Cardiac fibroblast (primary cell): ENCODE results near the gene GALNS.

Source experiments
- DNase-seq, 2 donors: peaks; one replicate each; pipeline versions ENCODE4 v3.0.0 to v3.0.0-alpha.2; 2010; ENCODE audit warnings: low read depth in 2 of 2
- H3K4me3 ChIP-seq, 2 donors: replicated peaks in 1 of 2; 1 replicate in 1 of 2; 2 replicates in 1 of 2; pipeline ENCODE4 v1.5.1; 2011; ENCODE audit warnings: low read depth in 2 of 2, low read length in 2 of 2, mild to moderate bottlenecking in 2 of 2, moderate library complexity in 1 of 2
- CTCF ChIP-seq: IDR thresholded peaks from one replicate; pipeline ENCODE4 v1.5.1; 2011; ENCODE audit warnings: low read depth, mild to moderate bottlenecking, low read length, inconsistent platforms

Gene GALNS

GRCh38 chr16:88804173-88804551, 52.6 kb downstream of the GALNS start:
- DNase-seq, result no peak
- peak overlapping the region; percentile 35 to 64 for H3K4me3 ChIP-seq
- no peak for TF ChIP-seq CTCF

GRCh38 chr16:88803264-88803987, 53.3 kb downstream of the GALNS start, which contains the start of gene CDT1:
Gene CDT1, plus strand, starts transcription at chr16:88803789. Its CDS starts 43 bp downstream, at chr16:88803832.
- peak; percentile 77 to 82 for DNase-seq
- H3K4me3 ChIP-seq, result peak within 1 kb of the TSS; percentile 52 to 64
- TF ChIP-seq CTCF, result no peak

GRCh38 chr16:88800277-88800592, 56.5 kb downstream of the GALNS start:
- no peak for DNase-seq
- no peak overlapping the region for H3K4me3 ChIP-seq
- no peak for TF ChIP-seq CTCF

- H3K4me3 ChIP-seq, result no peak overlapping the region
- DNase-seq, result no peak
- TF ChIP-seq CTCF, result no peak
These were observed 57.0 kb downstream of the GALNS start for GRCh38 chr16:88799569-88800276.

GRCh38 chr16:88798772-88799455, 57.8 kb downstream of the GALNS start:
- TF ChIP-seq CTCF, result no peak
- no peak overlapping the region for H3K4me3 ChIP-seq

GRCh38 chr16:88798073-88798472, 58.7 kb downstream of the GALNS start:
- DNase-seq, result no peak
- H3K4me3 ChIP-seq, result no peak overlapping the region
- TF ChIP-seq CTCF, result no peak

More at GRCh38 chr16:88798772-88799455, 57.8 kb downstream of the GALNS start:
- DNase-seq, result no peak
